K562 (cell line): Measurements from ENCODE around the gene NEDD4L. TPM values are rescaled to one million over a fixed set of nuclear protein-coding genes. Genes with fewer than 3 reads are reported as not detected.

Source experiments
- AFF1 ChIP-seq, 2 experiments: fragments of 450-650 bp; IDR thresholded peaks; 2 replicates each; pipeline ENCODE4 v1.6.1; 2018; ENCODE audit warnings: mild to moderate bottlenecking in 2 of 2, low read depth in 1 of 2; ENCODE audit not compliant: partially characterized antibody in 2 of 2
- CBX3 ChIP-seq, 2 experiments: IDR thresholded peaks; 1 replicate in 1 of 2; 2 replicates in 1 of 2; pipeline ENCODE4 v1.6.1; 2012; ENCODE audit warnings: inconsistent platforms in 2 of 2, low read length in 2 of 2, borderline replicate concordance in 1 of 2, control low read depth in 1 of 2
- ESRRA ChIP-seq: fragments of 450-650 bp; IDR thresholded peaks from 2 replicates; pipeline ENCODE4 v1.6.1; 2014; ENCODE audit warnings: low read depth, mild to moderate bottlenecking, moderate library complexity, borderline replicate concordance
- MGA ChIP-seq: fragments of 450-650 bp; IDR thresholded peaks from 2 replicates; pipeline ENCODE4 v1.6.1; 2016; ENCODE audit warnings: mild to moderate bottlenecking, moderate library complexity
- polyA plus RNA-seq, 8 experiments: library from polyadenylated mRNA; depleted of rRNA in 4 of 8; stranded (reverse) in 5 of 8; unstranded in 3 of 8; fragments of >200 nt; fragmentation: Nextera tagmentation in 2 of 8; fragmentation: Illumina TruSeq in 1 of 8; extraction: Ambion mirVana in 2 of 8; extraction: Trizol in 1 of 8; gene quantifications; 2 replicates each; pipeline versions ENCODE4 v1.2.1 to v1.2.3, GENCODE V29; 2011 to 2014; ENCODE audit warnings: inconsistent platforms in 1 of 8, missing spikeins in 1 of 8
- total RNA-seq, 7 experiments: library from RNA; depleted of rRNA in 6 of 7; stranded (reverse); fragments of >200 nt in 6 of 7; fragmentation: Illumina TruSeq in 2 of 7; extraction: Trizol in 2 of 7; gene quantifications; 2 replicates each; pipeline versions ENCODE4 v1.2.1 to v1.2.3, GENCODE V29; 2011 to 2021; ENCODE audit warnings: low replicate concordance in 1 of 7
- TF ChIP-seq, protein P1 (sequence below): fragments of 450-650 bp; IDR thresholded peaks from 2 replicates; pipeline ENCODE4 v1.6.1; 2017; ENCODE audit warnings: antibody characterized with exemption, mild to moderate bottlenecking

NEDD4L gene
- total and polyA plus RNA-seq, 9 of the 15 experiments (the other 6 are each of a cell fraction or from before 2014, with no cell fraction given): 8.1 to 33.4 (median 19.9) TPM

DNA sequence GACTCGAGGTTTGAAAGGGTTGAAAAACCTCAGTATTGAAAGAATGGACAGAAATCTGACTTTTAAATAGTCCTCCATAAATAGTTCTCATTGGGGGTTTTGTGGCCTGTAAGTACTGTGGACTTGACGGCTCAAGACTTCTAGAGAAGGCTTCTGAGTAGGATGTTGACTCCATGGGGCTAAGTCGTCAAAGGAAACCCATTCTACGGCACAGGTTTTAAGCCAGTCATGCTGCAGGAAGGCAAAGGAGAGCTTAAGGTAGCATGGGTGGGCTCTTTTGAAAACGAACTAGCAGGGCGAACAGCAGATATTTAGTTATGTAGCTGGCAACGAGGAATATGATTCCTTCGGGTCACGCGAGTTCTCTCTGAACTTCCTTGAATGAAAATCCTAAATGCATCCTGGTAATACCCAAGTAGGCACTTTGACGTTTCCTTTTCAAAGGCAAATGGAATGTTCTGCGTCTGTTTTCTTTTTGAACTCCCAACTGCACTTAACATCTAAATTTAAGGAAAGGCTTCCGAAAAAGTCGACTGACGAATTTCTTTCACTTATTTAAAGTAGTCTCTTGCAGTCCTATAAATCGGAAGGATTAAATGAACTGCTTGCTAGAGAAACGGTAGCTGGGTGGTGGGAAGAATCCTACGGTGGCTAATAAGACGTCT, 1.1 kb upstream of the NEDD4L start (continued):
- TF ChIP-seq MGA: peak; percentile 12; the same call in 1 of the 2 replicates
- no peak for TF ChIP-seq AFF1 (IDR thresholded peaks at IDR 0.05; ENCODE audit: low read depth in 1 of 2, partially characterized antibody in 2 of 2)
- no peak for TF ChIP-seq CBX3 (IDR thresholded peaks at IDR 0.05; ENCODE audit: borderline replicate concordance in 1 of 2, low read length in 2 of 2)
- no peak for TF ChIP-seq ESRRA
- TF ChIP-seq, protein P1, sequence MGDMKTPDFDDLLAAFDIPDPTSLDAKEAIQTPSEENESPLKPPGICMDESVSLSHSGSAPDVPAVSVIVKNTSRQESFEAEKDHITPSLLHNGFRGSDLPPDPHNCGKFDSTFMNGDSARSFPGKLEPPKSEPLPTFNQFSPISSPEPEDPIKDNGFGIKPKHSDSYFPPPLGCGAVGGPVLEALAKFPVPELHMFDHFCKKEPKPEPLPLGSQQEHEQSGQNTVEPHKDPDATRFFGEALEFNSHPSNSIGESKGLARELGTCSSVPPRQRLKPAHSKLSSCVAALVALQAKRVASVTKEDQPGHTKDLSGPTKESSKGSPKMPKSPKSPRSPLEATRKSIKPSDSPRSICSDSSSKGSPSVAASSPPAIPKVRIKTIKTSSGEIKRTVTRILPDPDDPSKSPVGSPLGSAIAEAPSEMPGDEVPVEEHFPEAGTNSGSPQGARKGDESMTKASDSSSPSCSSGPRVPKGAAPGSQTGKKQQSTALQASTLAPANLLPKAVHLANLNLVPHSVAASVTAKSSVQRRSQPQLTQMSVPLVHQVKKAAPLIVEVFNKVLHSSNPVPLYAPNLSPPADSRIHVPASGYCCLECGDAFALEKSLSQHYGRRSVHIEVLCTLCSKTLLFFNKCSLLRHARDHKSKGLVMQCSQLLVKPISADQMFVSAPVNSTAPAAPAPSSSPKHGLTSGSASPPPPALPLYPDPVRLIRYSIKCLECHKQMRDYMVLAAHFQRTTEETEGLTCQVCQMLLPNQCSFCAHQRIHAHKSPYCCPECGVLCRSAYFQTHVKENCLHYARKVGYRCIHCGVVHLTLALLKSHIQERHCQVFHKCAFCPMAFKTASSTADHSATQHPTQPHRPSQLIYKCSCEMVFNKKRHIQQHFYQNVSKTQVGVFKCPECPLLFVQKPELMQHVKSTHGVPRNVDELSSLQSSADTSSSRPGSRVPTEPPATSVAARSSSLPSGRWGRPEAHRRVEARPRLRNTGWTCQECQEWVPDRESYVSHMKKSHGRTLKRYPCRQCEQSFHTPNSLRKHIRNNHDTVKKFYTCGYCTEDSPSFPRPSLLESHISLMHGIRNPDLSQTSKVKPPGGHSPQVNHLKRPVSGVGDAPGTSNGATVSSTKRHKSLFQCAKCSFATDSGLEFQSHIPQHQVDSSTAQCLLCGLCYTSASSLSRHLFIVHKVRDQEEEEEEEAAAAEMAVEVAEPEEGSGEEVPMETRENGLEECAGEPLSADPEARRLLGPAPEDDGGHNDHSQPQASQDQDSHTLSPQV: peak; percentile 55
